ENCODE measurements around the gene BBS9.
"Not testable (repeated sequence)": the region's sequence is repeated elsewhere in the genome, so short reads cannot be mapped to it uniquely, and the experiment has no call there.

Gene BBS9

DNA sequence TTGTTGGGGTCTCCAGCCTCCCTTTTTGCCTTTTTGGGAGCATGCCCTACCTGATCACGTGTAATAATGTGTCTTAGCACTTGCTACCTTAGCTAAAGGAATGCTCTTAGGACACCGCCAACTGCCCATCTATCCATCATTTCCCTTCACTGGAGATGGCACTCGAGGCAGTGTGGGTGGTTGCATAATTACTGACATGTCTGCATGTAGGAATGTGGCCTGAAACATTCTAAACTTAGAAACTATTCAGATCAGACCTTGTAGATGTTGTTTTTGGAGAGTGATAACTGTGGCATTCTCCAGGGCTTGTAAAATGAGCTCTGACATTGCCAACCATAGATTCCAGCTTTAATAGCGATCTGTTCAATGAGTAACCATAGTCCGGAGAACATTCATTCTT lies 365.8 kb downstream of the BBS9 start:
- DNase-seq (ENCODE audit: low read depth): peak; percentile 70

DNA sequence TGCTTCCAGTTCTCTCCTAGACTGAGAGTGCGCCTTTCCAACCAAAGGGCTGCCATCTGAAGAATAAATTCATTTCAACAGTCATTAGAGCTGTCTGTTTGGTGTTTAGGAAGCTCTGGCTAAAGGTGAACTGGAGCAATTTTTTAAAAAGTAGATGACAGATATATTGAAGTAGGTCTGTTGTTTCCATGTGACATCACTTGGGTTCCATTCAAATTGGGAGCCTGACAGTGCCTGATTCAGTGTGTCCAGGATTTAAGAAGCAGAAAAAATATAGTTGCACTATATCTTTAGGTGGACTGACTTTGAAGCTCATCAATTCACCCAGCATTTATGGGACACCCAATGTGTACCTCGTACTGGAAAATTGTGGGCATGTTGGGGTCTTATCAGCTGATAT lies 367.7 kb downstream of the BBS9 start:
- DNase-seq (ENCODE audit: low read depth): no peak

GRCh38 chr7:33500703-33501701 lies 371.6 kb downstream of the BBS9 start:
- DNase-seq (ENCODE audit: low read depth): peak; percentile 56

GRCh38 chr7:33503014-33503413 lies 373.6 kb downstream of the BBS9 start:
- DNase-seq (ENCODE audit: low read depth): no peak

GRCh38 chr7:33503736-33504135 lies 374.4 kb downstream of the BBS9 start:
- no peak for DNase-seq (ENCODE audit: low read depth)

DNA sequence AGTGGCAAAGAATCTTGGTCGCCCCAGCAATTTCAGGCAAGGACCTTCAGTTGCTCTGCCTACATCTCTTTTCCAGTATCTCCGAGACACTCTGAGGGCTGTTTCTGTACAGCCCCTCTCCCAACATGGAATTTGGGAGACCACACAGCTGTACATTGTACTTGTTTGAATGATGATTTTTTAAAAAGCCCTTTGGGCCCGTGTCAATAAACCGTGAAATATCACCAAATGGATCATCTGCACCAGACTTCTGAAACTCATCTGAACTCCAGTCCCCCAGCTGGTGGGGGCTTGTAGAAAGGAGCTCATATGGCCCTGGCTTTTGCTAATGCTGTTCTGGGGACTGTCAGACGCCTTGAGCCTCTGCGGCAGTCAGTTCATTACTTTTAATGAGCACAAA lies 374.9 kb downstream of the BBS9 start:
- DNase-seq (ENCODE audit: low read depth): no peak

DNA sequence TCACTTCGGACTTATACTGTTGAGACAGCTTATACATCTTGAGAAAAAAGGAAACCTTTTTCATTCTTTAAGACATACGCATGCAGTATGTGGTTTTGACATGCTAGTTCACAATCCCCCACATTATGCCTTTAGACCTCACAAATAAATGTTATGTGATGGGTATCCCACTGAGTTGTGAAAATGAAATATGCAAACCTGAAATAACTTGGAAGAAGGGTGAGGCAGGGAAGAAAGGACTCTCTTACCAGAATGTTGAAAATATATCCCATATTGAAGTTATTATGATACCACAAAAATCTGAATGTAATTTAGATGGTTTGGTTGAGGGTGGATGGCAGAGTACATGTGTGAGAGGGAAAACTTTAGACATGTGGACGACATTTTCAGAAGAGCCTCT lies 379.8 kb downstream of the BBS9 start:
- peak; percentile 15 for DNase-seq (ENCODE audit: low read depth)

GRCh38 chr7:33511778-33512177 lies 382.4 kb downstream of the BBS9 start:
- no peak for DNase-seq (ENCODE audit: low read depth)

DNA sequence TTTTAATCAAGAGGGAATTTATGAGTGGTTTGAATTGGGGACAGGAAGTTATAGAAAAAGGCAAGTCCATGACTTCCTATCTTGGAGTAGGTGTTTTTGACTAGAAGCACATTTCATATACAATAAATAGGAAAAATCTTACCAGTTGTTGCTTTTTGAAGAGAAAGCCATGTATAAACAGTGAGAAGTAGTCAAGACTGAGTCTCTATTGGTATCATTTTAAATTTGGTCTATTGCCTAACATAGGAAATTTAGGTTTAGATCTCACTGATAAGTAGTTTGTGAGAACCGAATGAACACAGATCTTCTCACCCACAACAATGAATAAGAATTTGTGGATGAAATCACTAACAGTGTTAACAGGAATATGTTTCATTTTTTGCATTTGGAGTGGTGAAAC lies 387.2 kb downstream of the BBS9 start:
- no peak for DNase-seq (ENCODE audit: low read depth)

GRCh38 chr7:33517191-33517590 lies 387.8 kb downstream of the BBS9 start:
- no peak for DNase-seq (ENCODE audit: low read depth)

DNA sequence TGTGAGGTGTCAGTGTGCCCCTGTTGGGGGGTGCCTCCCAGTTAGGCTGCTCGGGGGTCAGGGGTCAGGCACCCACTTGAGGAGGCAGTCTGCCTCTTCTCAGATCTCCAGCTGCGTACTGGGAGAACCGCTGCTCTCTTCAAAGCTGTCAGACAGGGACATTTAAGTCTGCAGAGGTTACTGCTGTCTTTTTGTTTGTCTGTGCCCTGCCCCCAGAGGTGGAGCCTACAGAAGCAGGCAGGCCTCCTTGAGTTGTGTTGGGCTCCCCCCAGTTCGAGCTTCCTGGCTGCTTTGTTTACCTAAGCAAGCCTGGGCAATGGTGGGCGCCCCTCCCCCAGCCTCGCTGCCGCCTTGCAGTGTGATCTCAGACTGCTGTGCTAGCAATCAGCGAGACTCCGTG lies 397.6 kb downstream of the BBS9 start:
- not testable (repeated sequence) for DNase-seq (ENCODE audit: low read depth)

DNA sequence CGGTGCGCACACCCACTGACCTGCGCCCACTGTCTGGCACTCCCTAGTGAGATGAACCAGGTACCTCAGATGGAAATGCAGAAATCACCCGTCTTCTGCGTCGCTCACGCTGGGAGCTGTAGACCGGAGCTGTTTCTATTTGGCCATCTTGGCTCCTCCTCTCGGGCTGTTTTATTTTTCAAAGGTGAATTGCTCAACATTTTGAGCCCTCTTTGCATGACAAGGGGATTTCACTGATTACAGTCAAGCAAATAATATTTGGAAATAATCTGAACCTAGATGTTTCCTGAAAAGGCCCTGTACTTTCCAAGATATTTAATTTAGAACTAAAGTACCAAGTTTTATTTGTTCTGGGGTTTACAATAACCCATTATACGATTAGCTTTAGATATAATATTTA lies 398.2 kb downstream of the BBS9 start:
- not testable (repeated sequence) for DNase-seq (ENCODE audit: low read depth)

- no peak for DNase-seq (ENCODE audit: low read depth)
Observed at GRCh38 chr7:33529070-33529469, 399.7 kb downstream of the BBS9 start.

GRCh38 chr7:33530664-33531063 lies 401.3 kb downstream of the BBS9 start:
- DNase-seq (ENCODE audit: low read depth): no peak

GRCh38 chr7:33531888-33532287 lies 402.5 kb downstream of the BBS9 start:
- DNase-seq (ENCODE audit: low read depth): no peak

- DNase-seq (ENCODE audit: low read depth): no peak
Observed at GRCh38 chr7:33534833-33535232, 405.5 kb downstream of the BBS9 start.

DNA sequence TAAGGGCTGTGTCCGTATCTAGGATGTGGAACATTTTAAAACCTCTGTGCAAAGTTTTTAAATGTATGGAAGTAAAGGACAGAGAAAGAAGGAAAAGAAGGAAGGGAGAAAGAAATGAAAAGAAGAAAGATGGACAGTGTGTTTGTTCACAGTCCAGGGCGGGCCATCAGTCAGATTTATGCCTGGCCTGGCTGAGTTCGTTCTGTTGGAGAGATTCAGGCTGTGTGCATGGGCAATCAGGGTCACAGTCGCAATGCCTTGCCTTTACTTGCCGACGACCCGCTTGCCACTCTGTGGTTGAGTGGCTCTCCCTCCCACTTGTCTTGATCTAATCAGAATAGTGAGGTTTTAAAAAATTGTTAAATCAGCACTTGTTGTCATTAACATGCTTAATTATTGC lies 406.6 kb downstream of the BBS9 start:
- DNase-seq (ENCODE audit: low read depth): no peak

- DNase-seq (ENCODE audit: low read depth): no peak
Observed at GRCh38 chr7:33536398-33537103, 407.2 kb downstream of the BBS9 start.

DNA sequence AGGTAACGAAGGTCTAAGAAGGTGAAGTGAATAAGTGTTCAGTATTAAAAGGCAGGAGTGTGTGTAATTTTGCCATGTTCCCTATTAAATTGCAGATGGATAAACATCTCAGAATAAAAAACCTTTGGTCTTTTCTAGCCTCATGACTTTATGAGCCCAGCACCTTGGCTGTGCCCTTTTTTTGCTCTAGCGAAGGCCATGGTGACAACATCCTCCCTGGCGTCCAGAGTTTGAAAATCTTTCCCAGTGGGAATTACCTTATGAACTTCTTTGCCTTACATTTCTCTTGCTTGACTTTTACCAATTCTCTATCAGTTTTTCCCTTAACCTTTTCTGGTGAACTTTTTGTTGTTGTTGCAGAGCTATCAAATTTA lies 407.7 kb downstream of the BBS9 start:
- no peak for DNase-seq (ENCODE audit: low read depth)

GRCh38 chr7:33539198-33539597 lies 409.8 kb downstream of the BBS9 start:
- no peak for DNase-seq (ENCODE audit: low read depth)

DNA sequence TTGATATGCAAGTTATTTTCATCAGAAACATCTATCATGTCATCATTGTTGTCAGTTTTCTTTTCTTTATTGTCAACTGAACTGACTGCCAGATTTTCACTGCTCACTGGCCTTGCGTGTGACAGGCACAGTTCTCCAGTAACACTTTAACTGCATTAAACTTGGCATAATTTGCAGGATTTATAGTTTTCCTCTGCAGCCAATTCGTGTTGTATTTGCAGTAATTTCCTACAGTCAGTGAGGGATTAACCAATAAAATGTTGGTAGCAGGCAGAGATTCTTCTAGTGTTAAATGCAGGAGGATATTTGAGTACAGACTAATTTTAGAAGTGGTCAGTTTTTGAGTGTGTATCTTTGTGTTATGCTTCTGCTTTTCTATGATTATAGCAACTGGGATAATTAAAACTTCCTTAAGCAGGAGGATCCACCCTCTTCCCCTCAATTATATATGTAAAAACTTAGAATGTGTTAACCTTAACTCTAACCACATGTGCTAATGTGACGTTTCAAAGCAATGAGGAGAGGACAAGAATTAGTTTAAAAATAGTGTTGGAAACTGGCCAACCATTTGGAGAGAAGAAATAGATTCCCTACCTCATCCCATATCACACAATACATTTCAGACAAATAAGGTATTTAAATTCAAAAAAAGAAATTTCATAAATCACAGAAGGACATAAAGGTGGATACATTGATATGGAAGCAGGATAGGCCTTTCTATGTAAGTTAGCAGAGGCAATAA lies 410.5 kb downstream of the BBS9 start:
- DNase-seq (ENCODE audit: low read depth): no peak

DNA sequence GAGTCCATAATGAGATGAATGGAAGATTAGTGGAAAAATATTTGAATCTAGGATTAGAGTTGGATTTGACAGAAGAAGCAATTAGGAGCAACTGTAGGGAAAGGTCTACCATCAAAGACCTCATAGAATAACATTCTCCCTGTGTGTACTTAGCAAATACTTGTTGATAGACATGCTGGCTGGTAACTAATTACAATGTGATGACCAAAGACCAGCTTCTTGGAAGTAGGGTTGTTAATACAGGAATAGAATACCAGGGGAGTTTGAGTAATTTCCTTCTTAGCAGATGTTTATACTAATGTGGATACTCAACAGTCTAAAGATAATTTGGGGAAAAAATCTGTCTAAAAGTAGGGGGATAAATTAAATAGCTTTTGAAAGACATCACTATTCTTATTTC lies 418.5 kb downstream of the BBS9 start:
- DNase-seq (ENCODE audit: low read depth): peak; percentile 17

GRCh38 chr7:33550363-33550762 lies 421.0 kb downstream of the BBS9 start:
- DNase-seq (ENCODE audit: low read depth): no peak

Measured in fibroblast of gingiva (primary cell).